ENCODE measurements around the gene MRGPRX3.

Gene MRGPRX3

DNA sequence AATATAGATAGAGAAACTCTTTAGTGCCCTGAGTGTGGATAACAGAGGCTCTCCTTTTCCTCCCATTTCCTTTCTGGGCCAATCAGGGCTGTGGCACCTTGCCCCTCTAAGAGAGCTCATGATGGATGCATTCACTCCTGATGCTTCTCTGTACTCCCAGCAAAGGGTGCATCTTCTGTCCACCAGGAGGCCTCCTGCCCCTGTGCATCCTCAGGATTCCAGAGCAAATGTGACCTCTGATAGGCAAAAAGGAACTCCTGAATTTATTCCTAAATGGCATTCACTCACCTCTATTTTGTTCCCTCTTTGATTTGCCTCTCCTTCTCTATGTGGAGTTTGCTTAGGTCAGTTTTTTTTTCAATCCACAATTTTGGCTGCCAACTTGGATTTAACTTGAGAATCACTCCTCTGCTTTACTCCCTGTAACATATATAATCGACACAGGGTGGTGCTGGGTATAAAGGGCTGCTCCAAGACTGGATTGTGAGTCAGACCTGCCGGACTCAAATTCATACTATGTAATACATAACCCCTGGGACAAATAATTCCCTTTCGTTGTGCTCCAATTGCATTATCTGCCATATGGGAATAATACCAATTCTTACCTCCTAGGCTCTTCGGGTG is 39.1 kb downstream of the MRGPRX3 start:
- no peak for DNase-seq

- no peak for DNase-seq
Observed at GRCh38 chr11:18172666-18173065, 40.3 kb downstream of the MRGPRX3 start, which contains the start of gene MRGPRX4. Gene MRGPRX4, plus strand, starts transcription at chr11:18172837. Its CDS starts 420 bp downstream, at chr11:18173257.

DNA sequence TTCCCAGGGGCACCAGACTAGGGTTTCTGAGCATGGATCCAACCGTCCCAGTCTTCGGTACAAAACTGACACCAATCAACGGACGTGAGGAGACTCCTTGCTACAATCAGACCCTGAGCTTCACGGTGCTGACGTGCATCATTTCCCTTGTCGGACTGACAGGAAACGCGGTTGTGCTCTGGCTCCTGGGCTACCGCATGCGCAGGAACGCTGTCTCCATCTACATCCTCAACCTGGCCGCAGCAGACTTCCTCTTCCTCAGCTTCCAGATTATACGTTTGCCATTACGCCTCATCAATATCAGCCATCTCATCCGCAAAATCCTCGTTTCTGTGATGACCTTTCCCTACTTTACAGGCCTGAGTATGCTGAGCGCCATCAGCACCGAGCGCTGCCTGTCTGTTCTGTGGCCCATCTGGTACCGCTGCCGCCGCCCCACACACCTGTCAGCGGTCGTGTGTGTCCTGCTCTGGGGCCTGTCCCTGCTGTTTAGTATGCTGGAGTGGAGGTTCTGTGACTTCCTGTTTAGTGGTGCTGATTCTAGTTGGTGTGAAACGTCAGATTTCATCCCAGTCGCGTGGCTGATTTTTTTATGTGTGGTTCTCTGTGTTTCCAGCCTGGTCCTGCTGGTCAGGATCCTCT is 41.0 kb downstream of the MRGPRX3 start:
- no peak for DNase-seq
